Activated naive CD8-positive, alpha-beta T cell (primary cell): Measurements from ENCODE around the gene FAM228A.
"Not testable (repeated sequence)": the region's sequence is repeated elsewhere in the genome, so short reads cannot be mapped to it uniquely, and the experiment has no call there.

ENCODE experiments used
- H3K27ac Mint-ChIP-seq: one replicate; pipeline ENCODE4 v1.8.0; 2021; ENCODE audit warnings: mixed read lengths
- H3K27me3 Mint-ChIP-seq: one replicate; pipeline ENCODE4 v1.8.0; 2021; ENCODE audit warnings: mixed read lengths
- H3K36me3 Mint-ChIP-seq: one replicate; pipeline ENCODE4 v1.8.0; 2021; ENCODE audit warnings: mixed read lengths
- H3K4me1 Mint-ChIP-seq: one replicate; pipeline ENCODE4 v1.8.0; 2021; ENCODE audit warnings: low read depth, mixed read lengths
- H3K4me3 Mint-ChIP-seq: one replicate; pipeline ENCODE4 v1.8.0; 2021; ENCODE audit warnings: mild to moderate bottlenecking, mixed read lengths
- H3K9me3 Mint-ChIP-seq: one replicate; pipeline ENCODE4 v1.8.0; 2021; ENCODE audit warnings: low read depth, mixed read lengths

The FAM228A gene

DNA sequence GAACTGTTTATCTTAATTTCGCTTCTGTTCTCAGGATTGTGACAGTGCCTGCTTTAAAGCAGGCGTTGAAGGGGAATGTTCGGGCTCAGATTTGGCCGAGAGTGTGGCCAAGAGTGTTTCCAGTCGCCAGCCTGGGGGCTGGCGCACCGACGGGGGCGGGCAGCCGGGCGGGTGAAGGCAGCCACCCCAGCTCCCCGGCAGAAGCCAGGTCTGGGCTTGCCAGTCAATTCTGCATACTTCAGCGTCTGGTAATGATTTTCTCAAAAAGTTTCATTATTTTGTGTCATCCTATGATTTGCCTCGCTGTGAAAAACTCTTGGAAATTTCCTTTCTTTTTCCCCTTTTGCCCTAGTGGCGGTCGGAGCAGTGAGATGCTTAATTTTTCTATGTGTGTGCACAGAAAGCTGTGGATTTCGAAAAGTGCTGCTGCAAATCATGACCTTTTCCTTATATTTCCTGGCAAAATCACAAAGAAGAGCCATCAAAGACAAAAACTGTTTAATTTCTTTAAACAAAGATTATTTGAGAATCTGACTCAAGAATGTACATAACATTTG lies 856 bp downstream of the FAM228A start:
- no peaks in the 10 kb centered on the region for H3K4me1 Mint-ChIP-seq
- peaks cover 2% of the 10 kb centered on the region for H3K9me3 Mint-ChIP-seq
- no peak overlapping the region for H3K27ac Mint-ChIP-seq
- H3K36me3 Mint-ChIP-seq = no peaks in the 10 kb centered on the region
- H3K4me3 Mint-ChIP-seq = no peak overlapping the region
- peaks cover 5% of the 10 kb centered on the region for H3K27me3 Mint-ChIP-seq

DNA sequence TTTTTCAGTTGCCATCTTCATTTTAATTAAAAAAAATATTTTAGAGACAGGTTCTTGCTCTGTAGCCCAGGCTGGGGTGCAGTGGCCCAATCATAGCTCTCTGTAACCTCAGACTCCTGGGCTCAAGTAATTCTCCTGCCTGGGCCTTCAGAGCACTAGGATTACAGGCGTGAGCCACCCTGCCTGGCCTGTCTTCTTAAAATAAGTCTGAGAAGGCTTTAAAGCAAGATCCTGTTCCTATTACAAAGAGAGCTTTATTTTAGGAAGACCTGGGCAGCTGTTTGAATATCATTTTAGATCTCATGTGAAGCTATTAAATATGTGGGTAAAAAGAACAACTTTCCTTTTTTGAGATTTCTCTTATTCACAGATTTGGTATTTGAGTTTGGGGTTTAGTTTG lies 1.5 kb downstream of the FAM228A start:
- H3K4me3 Mint-ChIP-seq = no peak overlapping the region

DNA sequence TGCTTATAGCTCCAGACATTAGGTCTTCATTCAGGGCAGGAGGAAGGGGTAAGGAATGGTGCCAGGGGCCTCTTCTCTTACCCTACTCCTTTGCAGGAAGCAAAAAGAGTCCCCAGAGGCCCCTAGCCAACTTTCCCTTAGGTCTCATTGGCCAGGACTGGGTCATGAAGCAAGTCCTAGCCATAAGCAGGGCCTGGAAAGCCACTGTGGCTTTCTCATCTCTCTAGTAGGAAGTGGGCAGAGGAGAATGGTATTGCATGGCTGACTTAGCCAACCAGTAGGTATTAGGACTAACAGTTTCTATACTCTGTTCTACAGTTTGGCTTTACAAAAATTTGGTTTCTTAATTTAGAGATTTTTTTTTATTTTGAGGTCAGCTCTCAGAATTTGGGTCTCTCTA lies 4.8 kb downstream of the FAM228A start:
- no peaks in the 10 kb centered on the region for H3K4me1 Mint-ChIP-seq
- H3K4me3 Mint-ChIP-seq = no peak overlapping the region
- no peak overlapping the region for H3K27ac Mint-ChIP-seq
- no peaks in the 10 kb centered on the region for H3K27me3 Mint-ChIP-seq
- no peaks in the 10 kb centered on the region for H3K9me3 Mint-ChIP-seq
- H3K36me3 Mint-ChIP-seq = no peaks in the 10 kb centered on the region

More for the DNA sequence above, 1.5 kb downstream of the FAM228A start:
- Mint-ChIP-seq H3K27me3 (peaks cover 2% of the 10 kb centered on the region), H3K4me1 (no peaks in the 10 kb centered on the region), H3K36me3 (no peaks in the 10 kb centered on the region), H3K27ac (no peak overlapping the region), H3K9me3 (peaks cover 2% of the 10 kb centered on the region)

DNA sequence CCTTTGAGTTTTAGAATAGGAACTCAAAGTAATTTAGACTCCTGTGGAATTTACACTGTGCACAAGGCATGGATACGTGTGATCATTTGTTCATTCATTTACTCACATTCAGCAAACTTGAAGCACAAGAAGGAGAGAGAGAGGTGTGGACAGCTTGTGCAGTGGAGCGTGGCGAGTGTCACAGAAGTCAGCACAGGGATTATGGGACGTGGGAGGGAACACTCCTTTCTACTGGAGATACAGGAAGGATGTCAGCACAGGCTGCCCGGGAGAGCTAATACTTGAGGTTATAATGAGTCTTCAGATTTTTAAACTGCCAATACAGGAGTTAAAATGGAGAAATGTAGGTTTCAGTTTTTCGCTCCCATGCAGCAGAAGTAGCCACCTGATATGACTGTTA lies 7.0 kb downstream of the FAM228A start:
- Mint-ChIP-seq H3K27ac (no peak overlapping the region), H3K4me1 (no peaks in the 10 kb centered on the region), H3K4me3 (no peak overlapping the region), H3K27me3 (no peaks in the 10 kb centered on the region), H3K9me3 (no peaks in the 10 kb centered on the region), H3K36me3 (no peaks in the 10 kb centered on the region)

DNA sequence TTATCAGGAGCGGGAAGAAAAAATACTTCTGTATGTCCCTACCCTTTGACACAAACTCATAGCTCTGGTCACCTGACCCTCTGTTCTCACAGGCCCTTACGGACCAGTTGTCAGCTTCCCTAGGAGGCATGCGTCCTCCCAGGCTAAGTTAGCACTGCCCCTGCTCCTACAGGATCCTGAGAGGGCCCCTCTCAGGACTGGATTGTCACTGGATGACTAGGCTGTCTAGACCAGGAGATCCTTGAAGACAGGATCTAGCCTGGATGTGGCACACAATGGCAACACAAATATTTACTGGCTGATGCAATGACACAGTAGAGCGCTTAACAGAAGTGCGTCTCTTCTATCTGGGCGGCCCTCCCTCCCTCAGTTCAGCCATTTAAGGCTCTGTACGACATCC lies 7.7 kb downstream of the FAM228A start:
- no peaks in the 10 kb centered on the region for H3K27me3 Mint-ChIP-seq
- no peaks in the 10 kb centered on the region for H3K9me3 Mint-ChIP-seq
- no peaks in the 10 kb centered on the region for H3K36me3 Mint-ChIP-seq
- H3K27ac Mint-ChIP-seq = no peak overlapping the region
- H3K4me3 Mint-ChIP-seq = no peak overlapping the region
- no peaks in the 10 kb centered on the region for H3K4me1 Mint-ChIP-seq

DNA sequence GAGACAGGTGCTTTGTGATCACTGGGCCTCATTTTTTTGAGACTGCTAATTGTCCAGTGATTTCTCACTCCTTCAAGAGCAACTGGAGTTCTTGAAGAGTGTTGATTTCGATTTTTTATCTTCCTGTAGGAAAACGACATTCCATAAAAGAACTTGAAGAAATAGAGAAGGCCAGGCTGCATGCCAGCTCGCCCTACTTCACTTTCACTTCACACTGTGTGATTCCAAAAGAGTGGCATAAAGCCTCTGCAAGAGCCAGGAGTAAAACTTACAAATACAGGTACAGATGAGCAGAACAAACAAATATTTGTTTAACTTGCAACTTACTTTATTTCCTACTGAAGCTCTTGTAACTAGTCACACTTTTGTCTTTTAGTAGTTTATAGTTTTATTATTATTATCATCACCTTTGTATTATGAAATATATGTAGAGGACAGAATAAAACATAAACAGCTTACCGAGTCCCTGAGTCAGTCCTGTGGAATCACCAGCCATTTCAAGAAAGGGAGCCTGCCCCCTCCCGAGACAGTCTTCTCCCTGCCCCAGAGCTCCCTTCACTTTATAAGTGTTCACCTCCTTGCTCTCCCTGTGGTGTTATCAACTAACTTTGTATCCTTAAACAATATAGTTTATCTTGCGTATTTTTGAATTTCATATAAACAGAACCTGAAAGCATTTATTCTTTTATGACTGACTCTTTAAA lies 8.7 kb downstream of the FAM228A start:
- Mint-ChIP-seq H3K9me3 (no peaks in the 10 kb centered on the region), H3K4me1 (no peaks in the 10 kb centered on the region), H3K36me3 (no peaks in the 10 kb centered on the region), H3K27me3 (no peaks in the 10 kb centered on the region), H3K27ac (no peak overlapping the region), H3K4me3 (no peak overlapping the region)

DNA sequence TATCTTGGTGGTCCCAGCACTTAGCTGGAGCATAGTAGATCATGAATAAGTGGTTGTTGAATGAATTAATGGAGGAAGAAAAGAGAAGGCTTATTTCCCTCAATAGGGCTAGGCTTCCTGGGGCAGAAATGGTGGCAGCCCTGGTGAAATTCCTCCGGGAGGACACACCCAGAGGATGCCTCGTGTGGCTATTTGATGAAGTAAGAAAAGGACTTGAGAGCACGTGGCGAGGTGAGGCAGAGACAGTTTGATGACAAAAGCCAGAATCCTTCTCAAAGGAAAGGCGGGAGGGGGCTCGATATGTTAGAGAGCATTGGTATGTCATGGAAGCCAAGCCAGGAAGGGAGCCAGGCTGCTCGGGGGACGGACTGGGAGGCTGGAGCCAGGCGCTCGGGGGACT lies 14.7 kb downstream of the FAM228A start:
- no peak overlapping the region for H3K4me3 Mint-ChIP-seq
- H3K27me3 Mint-ChIP-seq = no peaks in the 10 kb centered on the region
- H3K4me1 Mint-ChIP-seq = no peaks in the 10 kb centered on the region
- no peak overlapping the region for H3K27ac Mint-ChIP-seq
- H3K36me3 Mint-ChIP-seq = no peaks in the 10 kb centered on the region
- H3K9me3 Mint-ChIP-seq = no peaks in the 10 kb centered on the region

DNA sequence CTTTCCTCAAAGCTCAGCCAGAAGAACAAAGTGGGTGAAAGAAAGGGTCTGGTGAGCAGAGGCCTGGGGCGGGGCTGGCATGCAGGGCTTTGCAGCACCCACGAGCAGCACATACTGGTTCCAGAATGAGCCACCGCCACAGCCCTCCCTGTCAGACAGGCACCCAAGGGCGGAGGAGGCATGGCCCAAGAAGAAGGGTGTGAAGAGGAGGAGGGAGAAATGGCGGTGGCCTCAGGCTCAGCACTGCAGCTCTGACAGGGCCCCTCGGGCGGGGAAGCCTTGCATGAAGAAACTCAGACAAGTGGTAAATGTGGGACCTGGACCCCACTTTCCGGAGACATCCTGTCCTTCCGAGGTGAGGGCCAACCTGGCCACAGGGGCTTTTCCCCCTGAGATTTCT lies 15.7 kb downstream of the FAM228A start:
- Mint-ChIP-seq H3K27me3 (no peaks in the 10 kb centered on the region), H3K9me3 (no peaks in the 10 kb centered on the region), H3K4me1 (no peaks in the 10 kb centered on the region)

DNA sequence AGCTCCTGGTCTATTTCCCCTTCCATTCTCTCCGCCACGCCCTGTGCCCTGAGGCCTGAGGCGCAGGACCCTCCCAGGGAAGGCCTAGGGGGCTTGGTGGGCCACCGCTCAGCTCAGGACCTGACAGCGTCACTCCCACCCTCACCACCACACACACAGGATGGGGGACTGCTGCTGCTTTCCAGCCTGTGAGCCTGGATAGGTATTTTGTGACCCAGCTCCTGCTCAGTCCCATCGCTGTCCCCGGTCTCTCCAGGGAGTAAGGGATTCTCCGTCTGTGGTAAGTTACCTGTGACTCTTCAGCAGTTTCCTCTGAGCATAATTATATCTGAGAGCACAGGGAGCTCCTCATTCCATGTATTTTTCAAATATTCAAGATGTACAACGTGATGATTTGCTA lies 16.3 kb downstream of the FAM228A start:
- Mint-ChIP-seq H3K36me3 (no peaks in the 10 kb centered on the region), H3K27me3 (no peaks in the 10 kb centered on the region), H3K9me3 (no peaks in the 10 kb centered on the region), H3K4me1 (no peaks in the 10 kb centered on the region), H3K27ac (no peak overlapping the region), H3K4me3 (no peak overlapping the region)

More for the DNA sequence above, 15.7 kb downstream of the FAM228A start:
- no peaks in the 10 kb centered on the region for H3K36me3 Mint-ChIP-seq
- no peak overlapping the region for H3K27ac Mint-ChIP-seq
- H3K4me3 Mint-ChIP-seq = no peak overlapping the region

DNA sequence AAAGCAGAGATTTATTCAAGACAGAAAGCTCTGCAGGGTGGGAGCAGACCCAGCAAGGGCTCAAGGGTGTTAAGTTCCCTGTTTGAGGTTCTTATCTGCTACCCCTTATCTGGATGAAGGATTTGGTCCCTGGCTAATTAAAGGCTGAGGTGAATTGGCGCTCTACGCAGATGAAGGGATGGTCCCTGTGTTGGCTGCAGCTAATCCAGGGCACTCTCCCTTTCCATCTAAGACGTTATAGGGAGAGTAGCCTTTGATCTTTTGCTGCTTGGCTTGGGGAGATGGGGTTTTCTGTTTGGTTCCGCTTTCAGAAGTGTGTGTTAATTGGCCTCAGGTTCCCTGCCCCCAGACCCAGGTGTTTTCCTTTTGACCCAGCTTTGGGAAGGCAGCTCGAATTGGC lies 17.0 kb downstream of the FAM228A start:
- H3K4me3 Mint-ChIP-seq = no peak overlapping the region
- no peaks in the 10 kb centered on the region for H3K4me1 Mint-ChIP-seq
- no peaks in the 10 kb centered on the region for H3K36me3 Mint-ChIP-seq
- no peaks in the 10 kb centered on the region for H3K27me3 Mint-ChIP-seq
- no peak overlapping the region for H3K27ac Mint-ChIP-seq
- H3K9me3 Mint-ChIP-seq = no peaks in the 10 kb centered on the region

DNA sequence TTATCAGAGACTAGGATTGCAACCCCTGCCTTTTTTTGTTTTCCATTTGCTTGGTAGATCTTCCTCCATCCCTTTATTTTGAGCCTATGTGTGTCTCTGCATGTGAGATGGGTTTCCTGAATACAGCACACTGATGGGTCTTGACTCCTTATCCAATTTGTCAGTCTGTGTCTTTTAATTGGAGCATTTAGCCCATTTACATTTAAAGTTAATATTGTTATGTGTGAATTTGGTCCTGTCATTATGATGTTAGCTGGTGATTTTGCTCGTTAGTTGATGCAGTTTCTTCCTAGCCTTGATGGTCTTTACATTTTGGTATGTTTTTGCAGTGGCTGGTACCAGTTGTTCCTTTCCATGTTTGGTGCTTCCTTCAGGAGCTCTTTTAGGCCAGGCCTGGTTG lies 22.4 kb downstream of the FAM228A start:
- H3K27me3 Mint-ChIP-seq, H3K27ac Mint-ChIP-seq, H3K9me3 Mint-ChIP-seq, H3K4me1 Mint-ChIP-seq, H3K36me3 Mint-ChIP-seq, H3K4me3 Mint-ChIP-seq: not testable (repeated sequence)

DNA sequence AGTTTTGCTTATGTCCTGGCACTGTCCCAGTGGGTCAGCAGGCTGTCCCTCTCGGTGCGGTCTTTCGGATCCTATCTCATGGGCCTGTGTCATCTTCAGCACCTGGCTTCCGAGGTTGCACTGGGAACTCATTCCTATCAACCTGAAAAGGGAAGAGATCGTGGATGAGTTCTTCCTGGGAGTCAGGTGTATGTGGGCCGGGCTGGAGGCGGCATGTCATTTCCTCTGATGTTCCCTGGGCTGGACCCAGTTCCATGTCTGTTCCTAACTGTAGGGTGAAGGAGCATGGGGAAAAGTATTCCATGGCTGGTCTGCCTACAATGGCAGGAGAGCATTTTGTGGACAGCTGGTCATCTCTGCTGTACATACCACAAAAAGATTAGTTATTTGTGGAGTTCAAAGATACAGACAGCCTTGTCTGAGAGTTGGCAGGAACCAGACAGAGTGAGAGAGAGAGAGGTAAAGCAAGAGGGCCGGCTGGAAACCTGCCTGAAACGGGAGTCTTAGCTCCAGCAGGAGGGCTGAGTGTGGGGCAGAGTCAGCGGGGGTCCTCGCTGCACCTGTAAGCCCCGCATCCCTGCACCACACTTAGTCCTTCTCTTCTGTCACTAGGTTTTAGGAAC lies 25.2 kb downstream of the FAM228A start:
- Mint-ChIP-seq H3K4me1 (no peaks in the 10 kb centered on the region), H3K36me3 (peaks cover 10% of the 10 kb centered on the region), H3K27me3 (no peaks in the 10 kb centered on the region), H3K4me3 (no peak overlapping the region), H3K27ac (no peak overlapping the region), H3K9me3 (no peaks in the 10 kb centered on the region)

DNA sequence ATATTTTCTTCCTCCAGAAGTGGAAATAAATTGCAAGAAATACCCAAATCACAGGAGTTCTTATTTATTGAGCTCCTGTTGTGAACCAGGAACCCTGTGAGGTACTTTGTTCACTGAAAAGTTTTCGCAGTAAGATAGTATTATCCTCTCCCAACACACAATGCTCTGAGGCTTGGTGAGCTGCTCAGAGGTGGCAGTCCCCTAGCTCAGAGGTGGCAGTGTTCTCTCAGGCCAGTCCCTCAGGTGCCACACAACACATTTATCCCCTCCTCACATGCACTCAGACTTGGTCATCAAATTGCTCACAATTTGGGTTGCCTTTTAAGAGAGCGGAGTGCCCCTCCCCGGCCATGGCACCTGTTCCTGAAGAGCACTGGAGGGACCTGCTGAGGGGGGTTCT lies 25.9 kb downstream of the FAM228A start:
- no peak overlapping the region for H3K4me3 Mint-ChIP-seq
- H3K27ac Mint-ChIP-seq = no peak overlapping the region
- no peaks in the 10 kb centered on the region for H3K4me1 Mint-ChIP-seq
- no peaks in the 10 kb centered on the region for H3K27me3 Mint-ChIP-seq
- H3K36me3 Mint-ChIP-seq = peaks cover 10% of the 10 kb centered on the region
- H3K9me3 Mint-ChIP-seq = no peaks in the 10 kb centered on the region

DNA sequence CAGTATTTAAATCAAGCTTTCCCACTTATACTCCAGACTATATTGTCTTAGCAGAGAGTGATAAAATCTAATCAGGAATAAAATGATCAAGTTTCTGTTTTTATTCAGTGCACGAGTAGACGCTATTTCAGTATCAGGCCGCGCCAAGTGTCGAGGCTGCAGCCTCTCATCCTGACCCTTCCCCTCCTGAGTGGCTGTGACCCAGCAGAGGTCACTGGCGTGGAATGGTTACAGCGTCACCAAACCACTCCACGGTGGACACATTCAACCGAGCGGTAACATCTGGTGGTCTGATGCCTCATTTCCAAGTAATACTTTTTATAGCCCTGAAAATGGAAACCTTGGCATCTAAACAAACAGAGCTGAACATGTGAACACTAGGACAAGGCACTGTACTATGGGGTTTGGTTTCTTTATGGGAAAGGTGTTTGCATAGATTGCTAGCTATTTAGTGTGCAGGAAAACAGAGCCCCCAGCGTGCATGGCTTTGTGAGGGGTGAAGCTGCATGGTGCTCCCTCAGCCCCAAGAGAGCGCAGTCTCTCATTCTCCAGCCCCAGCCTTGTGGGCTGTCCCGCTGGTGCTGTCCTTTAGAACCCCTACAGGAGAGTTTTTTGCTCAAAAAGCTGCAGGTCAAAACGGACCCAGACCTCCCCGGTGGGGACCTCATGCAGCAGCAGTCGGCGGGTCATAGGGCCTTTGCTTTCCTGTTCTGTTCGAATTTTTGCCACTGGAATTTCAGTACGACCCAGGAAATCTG lies 28.4 kb downstream of the FAM228A start:
- Mint-ChIP-seq H3K36me3 (peaks cover 13% of the 10 kb centered on the region), H3K4me3 (no peak overlapping the region), H3K9me3 (no peaks in the 10 kb centered on the region), H3K4me1 (no peaks in the 10 kb centered on the region), H3K27me3 (no peaks in the 10 kb centered on the region), H3K27ac (no peak overlapping the region)

DNA sequence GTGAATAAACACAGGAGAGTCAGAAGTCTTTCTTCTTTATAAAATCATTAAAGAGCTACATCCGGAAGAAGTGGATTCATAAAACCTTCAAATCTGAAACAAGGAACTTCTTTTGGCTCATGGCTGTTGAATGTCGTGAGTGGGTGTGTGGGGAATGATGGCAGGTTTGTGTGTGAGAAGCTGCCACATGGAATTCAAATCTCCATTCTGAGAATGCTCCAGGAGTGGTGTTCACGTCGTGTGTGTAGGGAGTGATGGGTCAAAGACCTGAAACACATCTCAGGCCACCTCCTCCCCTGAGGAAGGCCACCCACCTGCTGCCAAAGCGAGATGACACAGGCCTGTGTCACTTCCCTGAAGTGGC lies 28.9 kb downstream of the FAM228A start:
- Mint-ChIP-seq H3K4me3 (no peak overlapping the region), H3K27ac (no peak overlapping the region), H3K4me1 (no peaks in the 10 kb centered on the region), H3K27me3 (no peaks in the 10 kb centered on the region), H3K9me3 (no peaks in the 10 kb centered on the region), H3K36me3 (peaks cover 14% of the 10 kb centered on the region)
